Amniotic stem cell (primary cell): ENCODE results near the gene CEP104.

ENCODE experiments used
- DNase-seq: peaks from one replicate; lab custom pipeline; 2025; lab: John Stamatoyannopoulos, UW

The CEP104 gene

GRCh38 chr1:3868464-3869006 is 11.5 kb upstream of the CEP104 start:
- DNase-seq = no peak

GRCh38 chr1:3865606-3866160 is 8.7 kb upstream of the CEP104 start:
- DNase-seq = no peak

GRCh38 chr1:3864884-3865283 is 7.9 kb upstream of the CEP104 start:
- no peak for DNase-seq

- no peak for DNase-seq
These were observed 6.4 kb upstream of the CEP104 start for GRCh38 chr1:3863231-3863935.

- no peak for DNase-seq
These were observed 1.4 kb upstream of the CEP104 start for GRCh38 chr1:3858231-3858981.

- DNase-seq = no peak
These were observed 749 bp upstream of the CEP104 start for GRCh38 chr1:3857791-3858129.

GRCh38 chr1:3852711-3853485 is 4.1 kb downstream of the CEP104 start:
- DNase-seq = no peak

- DNase-seq = no peak
These were observed 4.9 kb downstream of the CEP104 start for GRCh38 chr1:3852091-3852490.

GRCh38 chr1:3851292-3851691 is 5.7 kb downstream of the CEP104 start:
- no peak for DNase-seq

GRCh38 chr1:3850857-3851256 is 6.2 kb downstream of the CEP104 start:
- no peak for DNase-seq

- no peak for DNase-seq
These were observed 9.9 kb downstream of the CEP104 start for GRCh38 chr1:3847081-3847480.

- no peak for DNase-seq
These were observed 10.5 kb downstream of the CEP104 start for GRCh38 chr1:3846541-3846940.

GRCh38 chr1:3842912-3843311 is 14.1 kb downstream of the CEP104 start:
- DNase-seq = no peak

- DNase-seq = no peak
These were observed 15.5 kb downstream of the CEP104 start for GRCh38 chr1:3841491-3841890.

- no peak for DNase-seq
These were observed 18.2 kb downstream of the CEP104 start for GRCh38 chr1:3838788-3839187.

GRCh38 chr1:3837685-3838084 is 19.3 kb downstream of the CEP104 start:
- DNase-seq = no peak

- DNase-seq = no peak
These were observed 19.8 kb downstream of the CEP104 start for GRCh38 chr1:3837200-3837599.

- no peak for DNase-seq
These were observed 20.6 kb downstream of the CEP104 start for GRCh38 chr1:3836421-3836820.

GRCh38 chr1:3834701-3835100 is 22.3 kb downstream of the CEP104 start:
- DNase-seq = no peak

- DNase-seq = no peak
These were observed 25.3 kb downstream of the CEP104 start for GRCh38 chr1:3831689-3832088.

GRCh38 chr1:3828391-3828790 is 28.6 kb downstream of the CEP104 start:
- DNase-seq = no peak

- DNase-seq = no peak
These were observed 29.2 kb downstream of the CEP104 start for GRCh38 chr1:3827813-3828307.
